Activated CD4-positive, alpha-beta memory T cell treated with anti-CD3 and anti-CD28 coated beads, Interleukin-2, amount 10 ng/mL, durations not matched to agents 7 days and 5 days (primary cell): Measurements from ENCODE around the gene ALG2. TPM values are rescaled to one million over a fixed set of nuclear protein-coding genes. Genes with fewer than 3 reads are reported as not detected.
A peak's percentile ranks its signal among the peaks of the same experiment; 100 is the strongest.

Experiments
- CTCF ChIA-PET: fragments of 350-600 bp; sonication (Branson Sonifier 250); formaldehyde crosslinking; loops from one replicate; lab custom pipeline; 2021; ENCODE audit warnings: antibody characterized with exemption, inconsistent platforms; lab: Charles Lee
- POLR2A ChIA-PET: fragments of 350-600 bp; sonication (Branson Sonifier 250); formaldehyde crosslinking; loops from one replicate; lab custom pipeline; 2021; ENCODE audit warnings: antibody characterized with exemption; lab: Charles Lee
- DNase-seq: peaks from one replicate; pipeline ENCODE4 v3.0.0-alpha.2; 2020
- H3K27ac Mint-ChIP-seq: one replicate; pipeline ENCODE4 v1.8.0; 2021; ENCODE audit warnings: mild to moderate bottlenecking, mixed read lengths
- H3K27me3 Mint-ChIP-seq: one replicate; pipeline ENCODE4 v1.8.0; 2021; ENCODE audit warnings: mixed read lengths
- H3K36me3 Mint-ChIP-seq: one replicate; pipeline ENCODE4 v1.8.0; 2021; ENCODE audit warnings: low read depth, mixed read lengths
- H3K4me1 Mint-ChIP-seq: one replicate; pipeline ENCODE4 v1.8.0; 2021; ENCODE audit warnings: mixed read lengths
- H3K4me3 Mint-ChIP-seq: one replicate; pipeline ENCODE4 v1.8.0; 2021; ENCODE audit warnings: mild to moderate bottlenecking, mixed read lengths
- H3K9me3 Mint-ChIP-seq: one replicate; pipeline ENCODE4 v1.8.0; 2021; ENCODE audit warnings: mixed read lengths
- total RNA-seq, 2 experiments: library from RNA; stranded (reverse); gene quantifications; one replicate each; pipeline ENCODE4 v1.2.3, GENCODE V29; 2021

ALG2 gene
- total RNA-seq, 2 experiments from 2014 or later = 30.0 to 31.9 TPM

GRCh38 chr9:99185934-99186333 lies 35.8 kb downstream of the ALG2 start:
- no peaks in the 10 kb centered on the region for H3K36me3 Mint-ChIP-seq
- no peaks in the 10 kb centered on the region for H3K9me3 Mint-ChIP-seq
- H3K27me3 Mint-ChIP-seq = peaks cover 20% of the 10 kb centered on the region
- peaks cover 31% of the 10 kb centered on the region for H3K4me1 Mint-ChIP-seq
- ChIA-PET POLR2A (interaction anchor here (2.3 to 2.4 kb wide), 2 partner anchors 11 to 36 kb away, joined by 6 to 8 read pairs; partner anchors contain the start of genes ALG2 and SEC61B), CTCF (interaction anchor here (0.6 to 6.0 kb wide), 11 partner anchors 11 to 1139 kb away, joined by 3 to 38 read pairs (median 4); partner anchors contain the start of genes ALG2 and SEC61B)
- H3K4me3 Mint-ChIP-seq = no peak overlapping the region
- H3K27ac Mint-ChIP-seq = no peak overlapping the region
- no peak for DNase-seq

- no peak overlapping the region for H3K27ac Mint-ChIP-seq
- no peaks in the 10 kb centered on the region for H3K9me3 Mint-ChIP-seq
- ChIA-PET CTCF (interaction anchor here (0.6 to 6.0 kb wide), 22 partner anchors 9 to 1140 kb away, joined by 3 to 38 read pairs (median 5); partner anchors contain the start of genes ALG2 and SEC61B), POLR2A (interaction anchor here (2.3 to 2.4 kb wide), 2 partner anchors 12 to 37 kb away, joined by 6 to 8 read pairs; partner anchors contain the start of genes ALG2 and SEC61B)
- peaks cover 14% of the 10 kb centered on the region for H3K27me3 Mint-ChIP-seq
- H3K4me3 Mint-ChIP-seq = no peak overlapping the region
- DNase-seq = no peak
- no peaks in the 10 kb centered on the region for H3K36me3 Mint-ChIP-seq
- peaks cover 37% of the 10 kb centered on the region for H3K4me1 Mint-ChIP-seq
These were observed 36.5 kb downstream of the ALG2 start for GRCh38 chr9:99185348-99185632.

- no peak overlapping the region for H3K27ac Mint-ChIP-seq
- peaks cover 14% of the 10 kb centered on the region for H3K27me3 Mint-ChIP-seq
- H3K4me3 Mint-ChIP-seq = no peak overlapping the region
- CTCF ChIA-PET = interaction anchor here (0.7 to 6.0 kb wide), 24 partner anchors 9 to 1140 kb away, joined by 3 to 38 read pairs (median 5); partner anchors contain the start of genes ALG2 and SEC61B
- DNase-seq = peak; percentile 78
- H3K9me3 Mint-ChIP-seq = no peaks in the 10 kb centered on the region
- POLR2A ChIA-PET = interaction anchor here (2.4 kb wide), 1 partner anchor 13 kb away, joined by 6 read pairs; no protein-coding TSS in a partner anchor
- peaks cover 40% of the 10 kb centered on the region for H3K4me1 Mint-ChIP-seq
- H3K36me3 Mint-ChIP-seq = no peaks in the 10 kb centered on the region
These were observed 37.0 kb downstream of the ALG2 start for GRCh38 chr9:99184475-99185347.

- CTCF ChIA-PET = interaction anchor here (0.7 to 6.0 kb wide), 18 partner anchors 8 to 1141 kb away, joined by 3 to 38 read pairs (median 5); partner anchors contain the start of genes ALG2 and SEC61B
- no peaks in the 10 kb centered on the region for H3K36me3 Mint-ChIP-seq
- H3K27me3 Mint-ChIP-seq = peaks cover 8% of the 10 kb centered on the region
- POLR2A ChIA-PET = no interaction called here
- DNase-seq = no peak
- H3K4me3 Mint-ChIP-seq = no peak overlapping the region
- H3K27ac Mint-ChIP-seq = no peak overlapping the region
- peaks cover 45% of the 10 kb centered on the region for H3K4me1 Mint-ChIP-seq
- no peaks in the 10 kb centered on the region for H3K9me3 Mint-ChIP-seq
These were observed 37.6 kb downstream of the ALG2 start for GRCh38 chr9:99184110-99184474.

- POLR2A ChIA-PET = interaction anchor here (1.4 kb wide), 1 partner anchor 126 kb away, joined by 3 read pairs; no protein-coding TSS in a partner anchor
- CTCF ChIA-PET = interaction anchor here (0.6 to 6.0 kb wide), 8 partner anchors 8 to 1141 kb away, joined by 3 to 38 read pairs (median 6); partner anchors contain the start of genes ALG2 and SEC61B
- no peak for DNase-seq
- H3K36me3 Mint-ChIP-seq = no peaks in the 10 kb centered on the region
- H3K27me3 Mint-ChIP-seq = peaks cover 7% of the 10 kb centered on the region
- no peaks in the 10 kb centered on the region for H3K9me3 Mint-ChIP-seq
- peaks cover 45% of the 10 kb centered on the region for H3K4me1 Mint-ChIP-seq
- no peak overlapping the region for H3K4me3 Mint-ChIP-seq
- H3K27ac Mint-ChIP-seq = no peak overlapping the region
These were observed 38.1 kb downstream of the ALG2 start for GRCh38 chr9:99183616-99184015.

GRCh38 chr9:99182356-99182755 lies 39.4 kb downstream of the ALG2 start:
- POLR2A ChIA-PET = interaction anchor here (1.1 to 1.6 kb wide), 4 partner anchors 15 to 125 kb away, joined by 3 to 5 read pairs (median 3); partner anchors contain the start of genes ALG2 and SEC61B
- no peak overlapping the region for H3K27ac Mint-ChIP-seq

GRCh38 chr9:99181621-99182020 lies 40.1 kb downstream of the ALG2 start:
- Mint-ChIP-seq H3K9me3 (no peaks in the 10 kb centered on the region), H3K36me3 (no peaks in the 10 kb centered on the region), H3K27ac (no peak overlapping the region), H3K27me3 (no peaks in the 10 kb centered on the region), H3K4me1 (peaks cover 43% of the 10 kb centered on the region), H3K4me3 (no peak overlapping the region)
- CTCF ChIA-PET = interaction anchor here (1.0 to 6.0 kb wide), 8 partner anchors 9 to 643 kb away, joined by 3 to 38 read pairs (median 8); partner anchors contain the start of genes ALG2 and SEC61B
- peak; percentile 23 for DNase-seq
- POLR2A ChIA-PET = interaction anchor here (1.1 to 1.6 kb wide), 3 partner anchors 16 to 78 kb away, joined by 3 to 5 read pairs (median 3); partner anchors contain the start of genes ALG2 and SEC61B

More at GRCh38 chr9:99182356-99182755, 39.4 kb downstream of the ALG2 start:
- no peak for DNase-seq
- Mint-ChIP-seq H3K9me3 (no peaks in the 10 kb centered on the region), H3K27me3 (no peaks in the 10 kb centered on the region), H3K4me3 (no peak overlapping the region), H3K36me3 (no peaks in the 10 kb centered on the region), H3K4me1 (peaks cover 45% of the 10 kb centered on the region)
- CTCF ChIA-PET = interaction anchor here (1.0 to 6.0 kb wide), 7 partner anchors 9 to 50 kb away, joined by 3 to 38 read pairs (median 10); partner anchors contain the start of genes ALG2 and SEC61B

- no peaks in the 10 kb centered on the region for H3K9me3 Mint-ChIP-seq
- ChIA-PET POLR2A (interaction anchor here (1.1 to 1.6 kb wide), 2 partner anchors 41 to 78 kb away, joined by 3 to 5 read pairs; partner anchors contain the start of genes ALG2 and SEC61B), CTCF (interaction anchor here (1.1 to 6.0 kb wide), 6 partner anchors 8 to 644 kb away, joined by 3 to 38 read pairs (median 10); partner anchors contain the start of genes ALG2 and SEC61B)
- no peak for DNase-seq
- peaks cover 43% of the 10 kb centered on the region for H3K4me1 Mint-ChIP-seq
- H3K36me3 Mint-ChIP-seq = no peaks in the 10 kb centered on the region
- H3K4me3 Mint-ChIP-seq = no peak overlapping the region
- no peaks in the 10 kb centered on the region for H3K27me3 Mint-ChIP-seq
- no peak overlapping the region for H3K27ac Mint-ChIP-seq
These were observed 40.5 kb downstream of the ALG2 start for GRCh38 chr9:99181206-99181605.

- POLR2A ChIA-PET = no interaction called here
- peaks cover 43% of the 10 kb centered on the region for H3K4me1 Mint-ChIP-seq
- no peaks in the 10 kb centered on the region for H3K9me3 Mint-ChIP-seq
- H3K4me3 Mint-ChIP-seq = no peak overlapping the region
- no peak for DNase-seq
- H3K27ac Mint-ChIP-seq = no peak overlapping the region
- CTCF ChIA-PET = interaction anchor here (1.1 to 3.9 kb wide), 3 partner anchors 16 to 644 kb away, joined by 3 to 18 read pairs (median 3); no protein-coding TSS in a partner anchor
- no peaks in the 10 kb centered on the region for H3K36me3 Mint-ChIP-seq
- no peaks in the 10 kb centered on the region for H3K27me3 Mint-ChIP-seq
These were observed 41.1 kb downstream of the ALG2 start for GRCh38 chr9:99180662-99181061.

- no peak for DNase-seq
- Mint-ChIP-seq H3K4me1 (peaks cover 43% of the 10 kb centered on the region), H3K27ac (no peak overlapping the region), H3K4me3 (no peak overlapping the region), H3K27me3 (no peaks in the 10 kb centered on the region), H3K36me3 (no peaks in the 10 kb centered on the region), H3K9me3 (no peaks in the 10 kb centered on the region)
- ChIA-PET POLR2A (no interaction called here), CTCF (interaction anchor here (3.9 kb wide), 1 partner anchor 16 kb away, joined by 18 read pairs; no protein-coding TSS in a partner anchor)
These were observed 41.5 kb downstream of the ALG2 start for GRCh38 chr9:99180199-99180598.

- Mint-ChIP-seq H3K9me3 (no peaks in the 10 kb centered on the region), H3K27me3 (no peaks in the 10 kb centered on the region), H3K36me3 (no peaks in the 10 kb centered on the region), H3K27ac (no peak overlapping the region), H3K4me1 (peaks cover 43% of the 10 kb centered on the region), H3K4me3 (no peak overlapping the region)
- CTCF ChIA-PET = interaction anchor here (1.0 kb wide), 1 partner anchor 29 kb away, joined by 3 read pairs; no protein-coding TSS in a partner anchor
- no peak for DNase-seq
- POLR2A ChIA-PET = no interaction called here
These were observed 42.5 kb downstream of the ALG2 start for GRCh38 chr9:99178912-99179872.
